ENCODE data around the gene LAMP1.
"Not testable (repeated sequence)": the region's sequence is repeated elsewhere in the genome, so short reads cannot be mapped to it uniquely, and the experiment has no call there.

The LAMP1 gene, protein sequence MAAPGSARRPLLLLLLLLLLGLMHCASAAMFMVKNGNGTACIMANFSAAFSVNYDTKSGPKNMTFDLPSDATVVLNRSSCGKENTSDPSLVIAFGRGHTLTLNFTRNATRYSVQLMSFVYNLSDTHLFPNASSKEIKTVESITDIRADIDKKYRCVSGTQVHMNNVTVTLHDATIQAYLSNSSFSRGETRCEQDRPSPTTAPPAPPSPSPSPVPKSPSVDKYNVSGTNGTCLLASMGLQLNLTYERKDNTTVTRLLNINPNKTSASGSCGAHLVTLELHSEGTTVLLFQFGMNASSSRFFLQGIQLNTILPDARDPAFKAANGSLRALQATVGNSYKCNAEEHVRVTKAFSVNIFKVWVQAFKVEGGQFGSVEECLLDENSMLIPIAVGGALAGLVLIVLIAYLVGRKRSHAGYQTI

DNA sequence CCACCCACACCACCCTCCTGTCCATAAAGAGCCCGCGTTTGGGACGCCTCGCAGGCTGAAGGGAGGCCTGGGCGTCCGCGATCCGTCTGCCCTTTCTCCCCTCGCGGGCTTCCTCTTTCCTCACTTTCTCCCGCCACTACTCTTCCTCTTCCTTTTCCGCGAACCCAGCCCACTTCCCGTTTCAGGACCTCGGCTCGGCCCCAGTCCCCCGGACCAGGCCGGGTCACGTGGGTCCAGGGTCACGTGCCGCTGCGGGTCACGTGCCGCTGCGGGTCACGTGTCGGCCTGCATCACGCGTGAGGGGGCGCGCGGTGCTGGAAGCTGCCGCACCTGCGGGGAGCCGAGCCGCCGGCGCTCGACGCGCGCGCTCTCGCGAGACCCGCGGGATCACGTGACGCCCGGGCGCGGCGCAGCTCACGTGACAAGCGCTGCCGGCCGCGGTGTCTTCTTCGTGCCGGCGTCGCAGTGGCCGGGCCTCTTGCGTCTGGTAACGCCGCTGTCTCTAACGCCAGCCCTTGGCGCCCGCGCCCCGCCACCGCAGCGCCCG is at the start of gene LAMP1:
Gene LAMP1, plus strand, starts transcription at position 417 of the 547 bp plus-strand sequence. CDS start 196 bp downstream, outside the sequence.
- DNase-seq (ENCODE audit: low read depth in 1 of 2, low spot score in 1 of 2) = peak; percentile 98 to 99

GRCh38 chr13:113252516-113253095 is 44.4 kb upstream of the LAMP1 start:
- no peak for DNase-seq (ENCODE audit: low read depth in 1 of 2, low spot score in 1 of 2)

DNA sequence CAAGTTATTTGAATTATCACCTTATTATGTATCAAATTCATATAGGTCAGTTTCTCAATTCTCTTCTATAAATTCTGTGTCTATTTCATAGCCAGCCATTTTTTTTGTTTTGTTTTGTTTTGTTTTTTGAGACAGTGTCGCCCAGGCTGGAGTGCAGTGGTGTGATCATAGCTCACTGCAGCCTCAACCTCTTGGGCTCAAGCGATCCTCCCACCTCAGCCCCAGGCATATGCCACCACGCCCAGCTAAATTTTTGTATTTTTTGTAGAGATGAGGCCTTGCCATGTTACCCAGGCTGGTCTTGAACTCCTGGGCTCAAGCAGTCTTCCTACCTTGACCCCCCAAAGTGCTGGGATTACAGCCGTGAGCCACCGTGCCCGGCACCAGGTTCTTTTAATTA is 39.1 kb upstream of the LAMP1 start:
- DNase-seq (ENCODE audit: low read depth in 1 of 2, low spot score in 1 of 2) = not testable (repeated sequence)

- DNase-seq (ENCODE audit: low read depth in 1 of 2, low spot score in 1 of 2) = no peak
Measured at GRCh38 chr13:113258321-113259054, 38.6 kb upstream of the LAMP1 start.

- DNase-seq (ENCODE audit: low read depth in 1 of 2, low spot score in 1 of 2) = no peak
Measured at GRCh38 chr13:113260996-113261395, 36.0 kb upstream of the LAMP1 start.

DNA sequence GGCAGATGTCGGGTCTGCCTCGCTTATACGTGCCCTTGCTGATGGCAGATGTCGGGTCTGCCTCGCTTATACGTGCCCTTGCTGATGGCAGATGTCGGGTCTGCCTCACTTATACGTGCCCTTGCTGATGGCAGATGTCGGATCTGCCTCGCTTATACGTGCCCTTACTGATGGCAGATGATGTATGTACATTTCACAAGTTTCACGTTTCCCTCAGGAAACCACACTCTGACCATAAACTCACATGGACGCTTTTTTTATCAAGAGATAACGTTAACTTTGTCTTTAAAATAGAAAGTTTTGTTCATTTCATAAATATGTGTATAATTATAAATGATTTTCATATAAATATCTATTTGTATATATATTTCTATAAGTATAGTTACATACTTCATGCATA is 34.0 kb upstream of the LAMP1 start:
- DNase-seq (ENCODE audit: low read depth in 1 of 2, low spot score in 1 of 2) = not testable (repeated sequence)

DNA sequence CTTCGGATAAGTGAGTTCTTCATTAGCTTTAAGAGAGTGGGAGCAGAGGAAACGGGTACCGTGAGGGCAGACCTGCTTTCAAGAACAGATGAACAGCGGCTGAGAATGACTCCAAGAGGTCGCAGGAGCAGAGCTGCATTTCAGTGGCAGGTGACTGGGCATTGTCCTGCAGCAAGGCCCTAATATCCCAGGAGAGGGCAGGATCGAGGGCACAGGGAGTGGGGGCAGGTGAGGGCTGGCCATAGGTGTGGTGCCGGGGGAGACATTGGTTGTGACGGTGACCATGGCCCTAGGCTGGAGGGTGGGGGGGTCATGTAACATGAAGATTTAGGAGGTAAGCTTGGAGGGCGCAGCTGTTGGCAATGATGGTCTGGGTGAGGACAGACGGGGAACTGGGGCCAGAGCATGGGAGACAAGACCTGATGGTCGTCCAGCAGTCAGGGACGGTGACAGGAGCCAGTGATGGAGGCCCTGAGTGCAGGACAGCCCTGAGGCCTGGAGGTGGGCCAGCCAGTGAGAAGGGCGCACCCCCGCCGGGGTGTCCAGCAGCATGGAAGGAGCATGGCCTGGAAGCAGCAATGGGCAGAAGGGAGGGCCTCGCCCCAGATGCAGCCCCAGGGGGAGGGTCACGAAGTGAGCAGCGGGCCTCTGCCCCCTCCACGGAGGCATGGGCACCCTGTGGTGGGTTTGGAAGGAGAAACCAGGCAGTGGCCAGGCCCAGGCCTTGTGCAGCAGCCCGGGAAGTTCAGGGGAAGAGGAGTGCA is 29.2 kb upstream of the LAMP1 start:
- no peak for DNase-seq (ENCODE audit: low read depth in 1 of 2, low spot score in 1 of 2)

DNA sequence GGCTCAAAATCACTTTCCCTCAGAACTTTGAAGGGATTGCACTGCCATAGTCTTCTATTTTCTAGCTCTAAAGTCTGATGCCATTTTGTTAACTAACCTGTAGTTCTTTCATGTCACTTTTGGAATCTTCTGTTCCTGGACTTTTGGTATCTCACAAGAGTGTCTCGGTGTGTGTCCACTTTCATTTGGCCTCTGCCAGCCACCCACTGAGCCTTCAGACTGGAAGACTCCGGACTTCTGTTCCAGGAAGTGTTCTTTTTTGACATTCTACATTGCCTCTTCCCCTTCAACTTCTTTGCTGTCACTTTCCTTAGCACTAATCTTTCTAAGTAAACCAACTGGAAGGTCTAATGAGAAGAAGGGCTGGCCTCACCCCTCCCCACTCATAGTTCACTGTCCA is 25.0 kb upstream of the LAMP1 start:
- no peak for DNase-seq (ENCODE audit: low read depth in 1 of 2, low spot score in 1 of 2)

DNA sequence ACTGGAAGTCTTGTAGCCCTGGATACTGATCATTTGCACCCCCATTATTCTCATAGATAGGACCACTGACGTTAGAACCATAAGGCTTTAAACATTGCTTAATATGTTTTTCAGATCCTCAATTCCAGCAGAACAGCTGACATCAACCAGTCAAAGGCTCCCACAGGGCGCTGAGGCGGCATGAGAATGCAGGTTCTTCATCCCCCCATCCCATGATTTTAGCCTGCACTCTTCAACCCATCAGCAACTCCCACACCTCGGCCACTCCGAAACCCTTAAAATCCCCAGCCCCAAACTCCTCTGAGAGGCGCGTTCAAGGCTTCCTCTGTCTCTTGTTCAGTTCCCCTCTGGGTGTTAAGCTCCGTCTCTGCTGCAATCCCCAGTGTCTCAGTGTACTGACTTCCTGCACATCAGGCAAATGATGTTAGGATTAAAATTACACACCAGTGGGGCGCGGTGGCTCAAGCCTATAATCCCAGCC is 24.3 kb upstream of the LAMP1 start:
- DNase-seq (ENCODE audit: low read depth in 1 of 2, low spot score in 1 of 2) = no peak

DNA sequence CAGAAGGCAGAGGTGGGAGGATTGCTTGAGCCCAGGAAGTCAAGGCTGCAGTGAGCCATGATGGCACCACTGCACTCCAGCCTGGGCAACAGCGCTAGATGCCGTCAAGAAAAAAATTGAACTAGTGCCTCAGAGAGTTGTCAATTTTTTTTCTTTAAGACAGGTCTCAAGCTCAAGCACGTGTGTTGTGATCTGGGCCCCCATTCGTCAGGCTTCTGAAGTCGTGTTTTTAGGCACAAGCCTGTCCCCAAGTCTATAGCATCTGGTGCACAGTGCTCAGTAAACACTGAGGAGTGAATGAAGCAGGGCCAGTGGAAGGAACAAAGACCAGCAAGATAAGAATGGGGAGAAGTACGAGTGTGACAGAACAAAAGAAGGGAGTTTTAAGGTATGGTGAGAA is 23.7 kb upstream of the LAMP1 start:
- no peak for DNase-seq (ENCODE audit: low read depth in 1 of 2, low spot score in 1 of 2)

GRCh38 chr13:113273851-113274590 is 23.0 kb upstream of the LAMP1 start:
- DNase-seq (ENCODE audit: low read depth in 1 of 2, low spot score in 1 of 2) = no peak

- DNase-seq (ENCODE audit: low read depth in 1 of 2, low spot score in 1 of 2) = no peak
Measured at GRCh38 chr13:113274721-113275120, 22.3 kb upstream of the LAMP1 start.

- no peak for DNase-seq (ENCODE audit: low read depth in 1 of 2, low spot score in 1 of 2)
Measured at GRCh38 chr13:113275387-113275786, 21.7 kb upstream of the LAMP1 start.

DNA sequence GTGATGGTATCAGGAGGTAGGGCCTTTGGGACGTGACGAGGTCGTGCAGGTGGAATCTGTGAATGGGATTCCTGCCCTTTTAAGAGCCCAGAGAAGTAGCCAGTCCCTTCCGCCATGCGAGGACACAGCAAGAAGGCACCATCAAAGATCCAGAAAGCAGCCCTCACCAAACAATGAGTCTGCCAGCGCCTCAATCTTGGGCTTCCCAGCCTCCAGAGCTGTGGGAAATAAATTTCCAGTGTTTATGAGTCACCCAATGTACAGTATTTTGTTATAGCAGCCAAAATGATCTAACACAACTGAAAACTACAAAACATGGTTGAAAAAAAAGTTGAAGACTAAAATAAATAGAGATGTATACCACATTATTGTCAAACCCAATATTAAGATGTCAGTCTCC is 16.9 kb upstream of the LAMP1 start:
- no peak for DNase-seq (ENCODE audit: low read depth in 1 of 2, low spot score in 1 of 2)

DNA sequence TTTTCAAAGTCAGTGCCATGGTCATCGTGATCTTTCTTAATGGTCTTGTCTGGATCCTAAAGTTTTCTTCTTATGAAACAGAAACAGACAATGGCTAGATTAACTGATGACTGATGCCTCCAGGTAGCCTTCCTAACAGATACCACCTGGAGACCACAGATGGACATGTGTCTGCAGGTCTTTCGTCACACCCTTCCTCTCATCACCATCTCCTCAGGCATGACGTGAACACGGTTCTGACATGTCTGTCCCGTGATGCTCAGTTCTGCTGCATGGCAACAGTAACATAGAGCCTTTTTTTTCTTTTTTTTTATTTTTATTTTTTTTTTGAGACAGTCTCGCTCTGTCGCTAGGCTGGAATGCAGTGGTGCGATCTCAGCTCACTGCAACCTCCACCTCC is 13.1 kb upstream of the LAMP1 start:
- no peak for DNase-seq (ENCODE audit: low read depth in 1 of 2, low spot score in 1 of 2)

- no peak for DNase-seq (ENCODE audit: low read depth in 1 of 2, low spot score in 1 of 2)
Measured at GRCh38 chr13:113288880-113289279, 8.2 kb upstream of the LAMP1 start.

- DNase-seq (ENCODE audit: low read depth in 1 of 2, low spot score in 1 of 2) = no peak
Measured at GRCh38 chr13:113291129-113291528, 5.9 kb upstream of the LAMP1 start.

DNA sequence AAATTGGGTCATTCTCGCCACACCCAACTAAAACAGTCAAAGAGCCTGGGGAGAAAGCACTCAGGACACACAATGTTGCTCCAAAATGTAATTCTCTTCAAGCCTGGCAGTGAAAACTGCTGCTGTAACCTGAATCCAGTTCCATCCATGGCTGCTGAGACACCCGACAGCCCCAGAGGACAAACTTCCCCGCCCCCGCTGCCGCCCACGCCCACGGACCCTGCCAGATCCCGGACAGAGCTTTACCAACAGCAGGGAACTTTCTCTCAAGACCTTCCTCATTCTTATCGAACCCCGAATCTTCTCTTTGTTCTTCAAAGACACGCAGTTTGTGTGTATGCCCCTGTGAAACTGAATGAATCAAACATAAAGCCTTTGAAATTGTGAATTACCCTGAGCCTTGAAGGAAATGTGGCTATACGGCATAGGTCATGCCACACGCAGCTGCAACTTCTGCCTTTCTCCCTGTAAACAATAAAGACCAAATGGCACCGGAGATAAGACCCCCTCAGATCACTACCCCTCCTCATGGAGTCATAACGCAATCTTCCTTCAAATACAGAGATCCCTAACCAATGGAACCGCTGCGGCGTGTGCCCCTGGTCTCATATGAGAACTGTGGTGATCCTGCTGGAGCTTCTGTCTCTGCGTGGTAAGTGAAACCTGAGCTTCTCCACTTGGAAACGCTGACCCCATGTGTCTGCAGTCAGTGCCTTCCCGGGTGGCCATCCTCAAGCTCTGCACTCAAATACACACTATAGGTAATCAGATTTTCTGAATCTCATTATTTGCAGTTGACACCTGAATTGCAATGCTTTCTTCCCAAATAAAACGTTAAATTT is 4.8 kb upstream of the LAMP1 start:
- DNase-seq (ENCODE audit: low read depth in 1 of 2, low spot score in 1 of 2) = no peak

DNA sequence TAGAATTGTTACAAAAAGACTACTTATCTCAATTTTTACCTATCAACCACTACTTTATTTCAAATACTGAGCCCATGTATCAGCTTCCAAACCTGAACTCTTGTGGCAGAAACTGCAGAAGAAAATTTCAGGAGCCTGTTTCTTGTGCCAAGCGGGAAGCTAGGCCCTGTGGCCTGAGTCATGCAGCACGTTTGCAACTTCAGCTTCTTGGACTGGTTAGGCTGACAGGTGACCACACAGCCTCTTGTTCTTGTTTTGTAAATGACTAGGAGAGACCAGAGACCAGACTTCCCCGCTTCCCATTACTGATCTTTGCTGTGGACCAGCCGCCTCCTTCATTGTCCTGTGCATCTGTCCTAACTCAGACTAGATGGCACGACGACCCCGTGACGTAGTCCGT is 3.4 kb upstream of the LAMP1 start:
- no peak for DNase-seq (ENCODE audit: low read depth in 1 of 2, low spot score in 1 of 2)
